ENCODE results near the gene NCMAP.

- no peak for TF ChIP-seq PHF8 (IDR thresholded peaks at IDR 0.05; ENCODE audit: borderline replicate concordance, low read depth)
- TF ChIP-seq NPAS2 (CRISPR knock-in tag; IDR thresholded peaks at IDR 0.05; ENCODE audit: borderline replicate concordance): no peak
- TF ChIP-seq CTCF (IDR thresholded peaks at IDR 0.05): no peak
- no peak for TF ChIP-seq BHLHE40 (IDR thresholded peaks at IDR 0.05; ENCODE audit: low read depth, low read length)
- TF ChIP-seq REST (IDR thresholded peaks at IDR 0.05): no peak
- no peak for TF ChIP-seq HEYL (CRISPR knock-in tag; IDR thresholded peaks at IDR 0.05)
These were observed 64.8 kb downstream of the NCMAP start for GRCh38 chr1:24620678-24621077.

Measured in A549 (cell line).